HFF-Myc (cell line): ENCODE data around the gene ADAM22.
A peak's percentile ranks its signal among the peaks of the same experiment; 100 is the strongest.
"Not testable (repeated sequence)": the region's sequence is repeated elsewhere in the genome, so short reads cannot be mapped to it uniquely, and the experiment has no call there.

ENCODE experiments used
- DNase-seq: peaks from one replicate; pipeline ENCODE4 v3.0.0-alpha.2; 2011; ENCODE audit warnings: low read depth; ENCODE audit errors: extremely low read depth
- H3K4me3 ChIP-seq: replicated peaks from 2 replicates; pipeline ENCODE4 v1.5.1; 2011; ENCODE audit warnings: low read depth, mild to moderate bottlenecking, control low read depth, low read length
- CTCF ChIP-seq: IDR thresholded peaks from 2 replicates; pipeline ENCODE4 v1.5.1; 2012; ENCODE audit warnings: mild to moderate bottlenecking, low read depth, low read length, control low read depth; ENCODE audit errors: missing control alignments

The ADAM22 gene

GRCh38 chr7:88156356-88156755, 222.3 kb downstream of the ADAM22 start:
- no peak overlapping the region for H3K4me3 ChIP-seq
- no peak for DNase-seq
- TF ChIP-seq CTCF = no peak

GRCh38 chr7:88159741-88160140, 225.7 kb downstream of the ADAM22 start:
- DNase-seq, H3K4me3 ChIP-seq: not testable (repeated sequence)

- H3K4me3 ChIP-seq = no peak overlapping the region
- TF ChIP-seq CTCF = no peak
- DNase-seq = no peak
Observed at GRCh38 chr7:88165697-88166096, 231.6 kb downstream of the ADAM22 start.

- no peak for DNase-seq
- H3K4me3 ChIP-seq = no peak overlapping the region
- no peak for TF ChIP-seq CTCF
Observed at GRCh38 chr7:88167223-88167622, 233.2 kb downstream of the ADAM22 start.

- no peak for TF ChIP-seq CTCF
- no peak for DNase-seq
- H3K4me3 ChIP-seq = no peak overlapping the region
Observed at GRCh38 chr7:88167721-88168120, 233.7 kb downstream of the ADAM22 start.

GRCh38 chr7:88169717-88170320, 235.8 kb downstream of the ADAM22 start:
- no peak for DNase-seq
- no peak overlapping the region for H3K4me3 ChIP-seq
- TF ChIP-seq CTCF = peak; percentile 30

- no peak for TF ChIP-seq CTCF
- H3K4me3 ChIP-seq = no peak overlapping the region
- DNase-seq = no peak
Observed at GRCh38 chr7:88172842-88173241, 238.8 kb downstream of the ADAM22 start.

GRCh38 chr7:88176190-88176589, 242.1 kb downstream of the ADAM22 start:
- no peak for TF ChIP-seq CTCF
- no peak for DNase-seq
- no peak overlapping the region for H3K4me3 ChIP-seq
